WTC11 (cell line): ENCODE results near the gene ZNF160. TPM values are rescaled to one million over a fixed set of nuclear protein-coding genes. Genes with fewer than 3 reads are reported as not detected.

Experiments
- ATAC-seq: fragments of 200-7000 bp; cut with Tn5 transposase; 2 replicates; pipeline ENCODE4 v1.10.0; 2021; ENCODE audit warnings: mild to moderate bottlenecking, moderate library complexity
- CTCF ChIA-PET: fragments of 300-600 bp; sonication (Branson Sonifier 250); formaldehyde crosslinking; loops from one replicate; lab custom pipeline; 2021; ENCODE audit warnings: antibody characterized with exemption; lab: Charles Lee
- POLR2A ChIA-PET: fragments of 350-600 bp; sonication (Branson Sonifier 250); formaldehyde crosslinking; loops from one replicate; lab custom pipeline; 2021; ENCODE audit warnings: antibody characterized with exemption; lab: Charles Lee
- DNase-seq: peaks from one replicate; pipeline ENCODE4 v3.0.0; 2021; ENCODE audit warnings: low spot score
- H3K27ac Mint-ChIP-seq: 2 replicates; pipeline ENCODE4 v1.8.0; 2021; ENCODE audit warnings: mixed read lengths
- H3K27me3 Mint-ChIP-seq: 2 replicates; pipeline ENCODE4 v1.8.0; 2021; ENCODE audit warnings: low read depth, mild to moderate bottlenecking, moderate library complexity, mixed read lengths
- H3K36me3 Mint-ChIP-seq: 2 replicates; pipeline ENCODE4 v1.8.0; 2021; ENCODE audit warnings: mixed read lengths
- H3K4me1 Mint-ChIP-seq: 2 replicates; pipeline ENCODE4 v1.8.0; 2022; ENCODE audit warnings: mixed read lengths
- H3K4me3 Mint-ChIP-seq: 2 replicates; pipeline ENCODE4 v1.8.0; 2021; ENCODE audit warnings: mild to moderate bottlenecking, moderate library complexity, mixed read lengths
- H3K9me3 Mint-ChIP-seq: 2 replicates; pipeline ENCODE4 v1.8.0; 2021; ENCODE audit warnings: mixed read lengths
- CBFB ChIP-seq: sonication (generic); formaldehyde crosslinking; IDR thresholded peaks from 2 replicates; pipeline ENCODE4 v1.8.1; 2022; ENCODE audit warnings: mild to moderate bottlenecking, low read depth, missing genetic modification reagents
- CREM ChIP-seq: sonication (generic); formaldehyde crosslinking; IDR thresholded peaks from 2 replicates; pipeline ENCODE4 v1.8.1; 2022; ENCODE audit warnings: mild to moderate bottlenecking, missing genetic modification reagents, moderate library complexity
- CTCF ChIP-seq: fragments of 200-600 bp; IDR thresholded peaks from 2 replicates; pipeline ENCODE4 v1.8.0; 2022; ENCODE audit warnings: antibody characterized with exemption
- E2F5 ChIP-seq: sonication (generic); formaldehyde crosslinking; IDR thresholded peaks from 2 replicates; pipeline ENCODE4 v1.8.1; 2022; ENCODE audit warnings: mild to moderate bottlenecking, moderate library complexity, missing genetic modification reagents
- EMX1 ChIP-seq: fragments of 250-450 bp; sonication (Bioruptor Pico); IDR thresholded peaks from 2 replicates; pipeline ENCODE4 v1.8.0; 2021; ENCODE audit warnings: mild to moderate bottlenecking
- GABPB1 ChIP-seq: sonication (generic); formaldehyde crosslinking; IDR thresholded peaks from 2 replicates; pipeline ENCODE4 v1.8.1; 2023; ENCODE audit warnings: mild to moderate bottlenecking, missing genetic modification reagents
- HMGA2 ChIP-seq: fragments of 250-450 bp; sonication (Bioruptor Pico); IDR thresholded peaks from 2 replicates; pipeline ENCODE4 v1.4.0; 2021; ENCODE audit warnings: mild to moderate bottlenecking, moderate library complexity
- JAZF1 ChIP-seq: fragments of 250-450 bp; sonication (Bioruptor Pico); IDR thresholded peaks from 2 replicates; pipeline ENCODE4 v1.9.0; 2021; ENCODE audit warnings: moderate library complexity, mild to moderate bottlenecking, inconsistent platforms
- KAT7 ChIP-seq: sonication (generic); formaldehyde crosslinking; IDR thresholded peaks from 2 replicates; pipeline ENCODE4 v1.8.1; 2023; ENCODE audit warnings: missing genetic modification reagents, mild to moderate bottlenecking, borderline replicate concordance
- NFATC4 ChIP-seq: fragments of 250-450 bp; sonication (Bioruptor Pico); IDR thresholded peaks from 2 replicates; pipeline ENCODE4 v1.9.0; 2021; ENCODE audit warnings: mild to moderate bottlenecking
- PRRX2 ChIP-seq: fragments of 250-450 bp; sonication (Bioruptor Pico); IDR thresholded peaks from 2 replicates; pipeline ENCODE4 v1.8.0; 2021; ENCODE audit warnings: mild to moderate bottlenecking
- RELA ChIP-seq: sonication (generic); formaldehyde crosslinking; IDR thresholded peaks from 2 replicates; pipeline ENCODE4 v1.8.1; 2022; ENCODE audit warnings: missing genetic modification reagents, mild to moderate bottlenecking, borderline replicate concordance
- TCF7 ChIP-seq: sonication (generic); formaldehyde crosslinking; IDR thresholded peaks from 2 replicates; pipeline ENCODE4 v1.8.0; 2022; ENCODE audit warnings: mild to moderate bottlenecking, low read depth, missing genetic modification reagents, moderate library complexity
- ZBTB43 ChIP-seq: sonication (generic); formaldehyde crosslinking; IDR thresholded peaks from 2 replicates; pipeline ENCODE4 v1.8.1; 2023; ENCODE audit warnings: mild to moderate bottlenecking, missing genetic modification reagents
- ZNF138 ChIP-seq: sonication (generic); formaldehyde crosslinking; conservative IDR thresholded peaks from 2 replicates; pipeline ENCODE4 v1.8.1; 2022; ENCODE audit warnings: mild to moderate bottlenecking, moderate library complexity, missing genetic modification reagents
- ZNF219 ChIP-seq: sonication (generic); formaldehyde crosslinking; IDR thresholded peaks from 2 replicates; pipeline ENCODE4 v1.8.0; 2023; ENCODE audit warnings: missing genetic modification reagents, mild to moderate bottlenecking, borderline replicate concordance
- ZNF263 ChIP-seq: sonication (generic); formaldehyde crosslinking; IDR thresholded peaks from 2 replicates; pipeline ENCODE4 v1.8.1; 2022; ENCODE audit warnings: low read depth, mild to moderate bottlenecking, moderate library complexity, missing genetic modification reagents
- ZNF281 ChIP-seq: sonication (generic); formaldehyde crosslinking; IDR thresholded peaks from 2 replicates; pipeline ENCODE4 v1.8.0; 2023; ENCODE audit warnings: mild to moderate bottlenecking, missing genetic modification reagents
- ZNF532 ChIP-seq: fragments of 250-450 bp; sonication (Bioruptor Pico); IDR thresholded peaks from 2 replicates; pipeline ENCODE4 v1.9.0; 2021; ENCODE audit warnings: mild to moderate bottlenecking, borderline replicate concordance
- ZSCAN18 ChIP-seq: fragments of 250-450 bp; sonication (Bioruptor Pico); IDR thresholded peaks from 2 replicates; pipeline ENCODE4 v2.1.2; 2022; ENCODE audit warnings: mild to moderate bottlenecking, moderate library complexity
- total RNA-seq: library from RNA; stranded (reverse); gene quantifications from 3 replicates; pipeline ENCODE4 v1.2.3, GENCODE V29; 2021

The ZNF160 gene
- total RNA-seq, 1 experiment from 2014 or later: 54.5 TPM

- Mint-ChIP-seq H3K36me3 (peaks cover 56% of the 10 kb centered on the region), H3K27me3 (no peaks in the 10 kb centered on the region), H3K4me3 (no peak overlapping the region), H3K27ac (no peak overlapping the region), H3K4me1 (peaks cover 10% of the 10 kb centered on the region), H3K9me3 (peaks cover 17% of the 10 kb centered on the region)
- ChIA-PET CTCF (interaction anchor here (2.1 to 2.4 kb wide), 2 partner anchors 13 to 117 kb away, joined by 15 to 39 read pairs; no protein-coding TSS in a partner anchor), POLR2A (no interaction called here)
- TF ChIP-seq GABPB1 (CRISPR knock-in tag) (no peak), CTCF (no peak), ZNF138 (CRISPR knock-in tag) (no peak), ZNF263 (CRISPR knock-in tag) (no peak), ZNF281 (no peak), CREM (CRISPR knock-in tag) (no peak), ZBTB43 (CRISPR knock-in tag) (no peak), E2F5 (no peak), HMGA2 (CRISPR knock-in tag) (no peak), NFATC4 (CRISPR knock-in tag) (no peak), ZNF532 (CRISPR knock-in tag) (no peak), CBFB (CRISPR knock-in tag) (no peak), KAT7 (CRISPR knock-in tag) (no peak), JAZF1 (CRISPR knock-in tag) (no peak), ZNF219 (CRISPR knock-in tag) (no peak), PRRX2 (CRISPR knock-in tag) (no peak), ZSCAN18 (no peak), TCF7 (no peak), EMX1 (CRISPR knock-in tag) (no peak), RELA (CRISPR knock-in tag) (no peak)
- ATAC-seq (no peak), DNase-seq (no peak)
These were observed 24.6 kb downstream of the ZNF160 start for GRCh38 chr19:53078668-53079067.
